WTC11 (cell line): Measurements from ENCODE around the gene GPR160.

Experiments used
- CTCF ChIP-seq: fragments of 200-600 bp; IDR thresholded peaks from 2 replicates; pipeline ENCODE4 v1.8.0; 2022; ENCODE audit warnings: antibody characterized with exemption
- E2F5 ChIP-seq: sonication (generic); formaldehyde crosslinking; IDR thresholded peaks from 2 replicates; pipeline ENCODE4 v1.8.1; 2022; ENCODE audit warnings: mild to moderate bottlenecking, moderate library complexity, missing genetic modification reagents
- ELF4 ChIP-seq: sonication (generic); formaldehyde crosslinking; IDR thresholded peaks from 2 replicates; pipeline ENCODE4 v1.8.1; 2022; ENCODE audit warnings: low read depth, mild to moderate bottlenecking, moderate library complexity, missing genetic modification reagents
- ESRRA ChIP-seq: sonication (generic); formaldehyde crosslinking; IDR thresholded peaks from 2 replicates; pipeline ENCODE4 v1.8.1; 2022; ENCODE audit warnings: mild to moderate bottlenecking, missing genetic modification reagents, borderline replicate concordance
- FOXP1 ChIP-seq: sonication (generic); formaldehyde crosslinking; IDR thresholded peaks from 2 replicates; pipeline ENCODE4 v1.8.0; 2022; ENCODE audit warnings: missing genetic modification reagents, mild to moderate bottlenecking, moderate library complexity, borderline replicate concordance
- FOXP4 ChIP-seq: sonication (generic); formaldehyde crosslinking; IDR thresholded peaks from 2 replicates; pipeline ENCODE4 v1.8.0; 2022; ENCODE audit warnings: mild to moderate bottlenecking, missing genetic modification reagents
- GTF2I ChIP-seq: fragments of 250-450 bp; sonication (Bioruptor Pico); conservative IDR thresholded peaks from 2 replicates; pipeline ENCODE4 v1.4.0; 2021; ENCODE audit warnings: mild to moderate bottlenecking
- SP1 ChIP-seq: sonication (generic); formaldehyde crosslinking; conservative IDR thresholded peaks from 2 replicates; pipeline ENCODE4 v1.8.1; 2022; ENCODE audit warnings: missing genetic modification reagents
- USF2 ChIP-seq: sonication (generic); formaldehyde crosslinking; IDR thresholded peaks from 2 replicates; pipeline ENCODE4 v1.8.1; 2023; ENCODE audit warnings: mild to moderate bottlenecking, missing genetic modification reagents, moderate library complexity

- TF ChIP-seq ESRRA (CRISPR knock-in tag) (no peak), GTF2I (no peak), ELF4 (CRISPR knock-in tag) (no peak), CTCF (no peak), FOXP4 (no peak), FOXP1 (no peak), E2F5 (CRISPR knock-in tag) (no peak), USF2 (CRISPR knock-in tag) (no peak), SP1 (CRISPR knock-in tag) (no peak)
Measured at GRCh38 chr3:170100944-170101343, 63.1 kb downstream of the GPR160 start.
